ENCODE data around the gene SMIM5. TPM values are rescaled to one million over a fixed set of nuclear protein-coding genes. Genes with fewer than 3 reads are reported as not detected.

Gene SMIM5
- total RNA-seq, 2 experiments from 2014 or later: 0.06 TPM; not detected in 1

DNA sequence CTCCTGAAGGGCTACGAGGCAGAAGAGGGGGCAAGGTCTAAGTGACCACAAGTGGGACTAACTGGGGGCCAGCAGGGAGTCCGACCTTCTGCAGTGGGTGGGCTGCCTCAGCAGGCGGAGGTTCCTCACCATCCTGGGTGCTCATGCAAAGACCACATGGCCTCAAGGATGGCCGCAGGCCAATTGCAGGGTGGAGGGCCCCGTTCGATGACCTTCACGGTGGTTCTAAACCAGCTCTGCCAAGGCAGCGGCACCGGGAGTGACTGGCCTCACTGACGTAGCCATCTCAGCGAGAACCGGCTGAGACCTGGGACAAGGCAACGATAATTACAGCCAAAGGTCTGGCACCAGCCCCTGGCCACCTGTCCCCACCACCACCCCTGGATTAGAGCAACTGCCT, 5.7 kb downstream of the SMIM5 start:
- Histone ChIP-seq H3K9me3 (ENCODE audit: low read length) (no peaks in the 10 kb centered on the region), H3K79me2 (ENCODE audit: insufficient read depth, low read depth, low read length) (no peaks in the 10 kb centered on the region), H3K9me2 (ENCODE audit: insufficient read depth, low read length) (no peaks in the 10 kb centered on the region), H3K36me3 (ENCODE audit: insufficient read depth, low read length) (peaks cover 21% of the 10 kb centered on the region), H3K4me1 (ENCODE audit: insufficient read depth, low read length, poor library complexity, severe bottlenecking) (peaks cover 6% of the 10 kb centered on the region), H3K27ac (ENCODE audit: low read depth, low read length, poor library complexity, severe bottlenecking) (no peak overlapping the region), H3K4me3 (ENCODE audit: low read depth, low read length, poor library complexity, severe bottlenecking) (no peak overlapping the region), H3K4me2 (ENCODE audit: low read length) (no peak overlapping the region), H4K20me1 (ENCODE audit: insufficient read depth, low read length) (no peaks in the 10 kb centered on the region), H2AFZ (ENCODE audit: low read length) (no peak overlapping the region)
- DNase-seq (ENCODE audit: low spot score): no peak
- intact Hi-C loops (cut with micrococcal nuclease; ENCODE audit: unreplicated experiment): no loop called here
- CTCF ChIA-PET (ENCODE audit: unreplicated experiment): interaction anchor here (1.0 kb wide), 1 partner anchor 16 kb away, joined by 4 read pairs; no protein-coding TSS in a partner anchor
- POLR2A ChIA-PET: no interaction called here
- TF ChIP-seq EZH2phosphoT487 (IDR thresholded peaks at IDR 0.05; ENCODE audit: borderline replicate concordance, low read depth, low read length) (no peak), CTCF (conservative IDR thresholded peaks at IDR 0.05; ENCODE audit: low read length) (no peak)
- no TSS peak for BruUV-seq (replicated peaks)

DNA sequence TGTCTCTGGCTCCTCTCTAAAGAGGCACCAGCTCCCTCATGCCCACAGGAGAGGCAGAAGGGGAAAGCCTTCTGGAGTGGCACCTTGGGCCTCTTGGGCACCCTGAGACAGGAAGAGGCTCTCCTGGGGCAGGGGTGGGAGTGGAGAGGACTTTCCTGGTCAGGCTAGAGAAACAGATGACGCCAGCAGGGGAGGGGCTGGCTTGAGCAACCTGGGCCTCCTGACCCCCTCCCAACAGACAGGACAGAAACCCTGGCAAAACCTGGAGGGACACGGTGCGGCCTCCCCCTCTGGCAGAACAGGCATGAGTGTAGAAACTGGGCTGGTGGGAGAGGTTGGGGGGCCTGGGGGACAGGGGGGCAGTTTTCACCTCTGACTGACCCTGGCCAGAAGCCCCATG, 6.1 kb downstream of the SMIM5 start:
- Histone ChIP-seq H3K4me1 (ENCODE audit: insufficient read depth, low read length, poor library complexity, severe bottlenecking) (peaks cover 2% of the 10 kb centered on the region), H4K20me1 (ENCODE audit: insufficient read depth, low read length) (no peaks in the 10 kb centered on the region), H3K4me3 (ENCODE audit: low read depth, low read length, poor library complexity, severe bottlenecking) (no peak overlapping the region), H3K27ac (ENCODE audit: low read depth, low read length, poor library complexity, severe bottlenecking) (no peak overlapping the region), H2AFZ (ENCODE audit: low read length) (no peak overlapping the region), H3K9me2 (ENCODE audit: insufficient read depth, low read length) (no peaks in the 10 kb centered on the region), H3K36me3 (ENCODE audit: insufficient read depth, low read length) (peaks cover 24% of the 10 kb centered on the region), H3K9me3 (ENCODE audit: low read length) (no peaks in the 10 kb centered on the region), H3K4me2 (ENCODE audit: low read length) (no peak overlapping the region), H3K79me2 (ENCODE audit: insufficient read depth, low read depth, low read length) (no peaks in the 10 kb centered on the region)
- DNase-seq (ENCODE audit: low spot score): no peak
- intact Hi-C loops (cut with micrococcal nuclease; ENCODE audit: unreplicated experiment): no loop called here
- TF ChIP-seq CTCF (conservative IDR thresholded peaks at IDR 0.05; ENCODE audit: low read length) (no peak), EZH2phosphoT487 (IDR thresholded peaks at IDR 0.05; ENCODE audit: borderline replicate concordance, low read depth, low read length) (no peak)
- ChIA-PET POLR2A (no interaction called here), CTCF (ENCODE audit: unreplicated experiment) (no interaction called here)
- BruUV-seq (replicated peaks): no TSS peak

- H3K9me3 ChIP-seq (ENCODE audit: low read length): no peaks in the 10 kb centered on the region
- TF ChIP-seq CTCF (conservative IDR thresholded peaks at IDR 0.05; ENCODE audit: low read length) (no peak), EZH2phosphoT487 (IDR thresholded peaks at IDR 0.05; ENCODE audit: borderline replicate concordance, low read depth, low read length) (no peak)
- CTCF ChIA-PET (ENCODE audit: unreplicated experiment): no interaction called here
- H3K4me1 ChIP-seq (ENCODE audit: insufficient read depth, low read length, poor library complexity, severe bottlenecking): no peaks in the 10 kb centered on the region
- H4K20me1 ChIP-seq (ENCODE audit: insufficient read depth, low read length): no peaks in the 10 kb centered on the region
- H3K79me2 ChIP-seq (ENCODE audit: insufficient read depth, low read depth, low read length): no peaks in the 10 kb centered on the region
- POLR2A ChIA-PET: no interaction called here
- intact Hi-C loops (cut with micrococcal nuclease; ENCODE audit: unreplicated experiment): no loop called here
- no peak overlapping the region for H3K4me3 ChIP-seq (ENCODE audit: low read depth, low read length, poor library complexity, severe bottlenecking)
- DNase-seq (ENCODE audit: low spot score): no peak
- no peak overlapping the region for H3K27ac ChIP-seq (ENCODE audit: low read depth, low read length, poor library complexity, severe bottlenecking)
- H3K4me2 ChIP-seq (ENCODE audit: low read length): no peak overlapping the region
- no TSS peak for BruUV-seq (replicated peaks)
- no peak overlapping the region for H2AFZ ChIP-seq (ENCODE audit: low read length)
- H3K9me2 ChIP-seq (ENCODE audit: insufficient read depth, low read length): no peaks in the 10 kb centered on the region
- H3K36me3 ChIP-seq (ENCODE audit: insufficient read depth, low read length): peaks cover 27% of the 10 kb centered on the region
Measured at GRCh38 chr17:75639771-75640555, 6.7 kb downstream of the SMIM5 start.

All from OCI-LY7 (cell line).